GM18505 (cell line): ENCODE measurements around the gene CCDC86.

ENCODE experiments used
- ATAC-seq: cut with Tn5 transposase; IDR thresholded peaks from one replicate; pipeline ENCODE4 v1.9.1; 2021; ENCODE audit not compliant: unreplicated experiment
- POLR2A ChIP-seq: IDR thresholded peaks from 4 replicates; pipeline ENCODE4 v1.6.1; 2011; ENCODE audit warnings: borderline replicate concordance; ENCODE audit not compliant: insufficient read depth, insufficient read length; ENCODE audit errors: extremely low read depth

The CCDC86 gene

DNA sequence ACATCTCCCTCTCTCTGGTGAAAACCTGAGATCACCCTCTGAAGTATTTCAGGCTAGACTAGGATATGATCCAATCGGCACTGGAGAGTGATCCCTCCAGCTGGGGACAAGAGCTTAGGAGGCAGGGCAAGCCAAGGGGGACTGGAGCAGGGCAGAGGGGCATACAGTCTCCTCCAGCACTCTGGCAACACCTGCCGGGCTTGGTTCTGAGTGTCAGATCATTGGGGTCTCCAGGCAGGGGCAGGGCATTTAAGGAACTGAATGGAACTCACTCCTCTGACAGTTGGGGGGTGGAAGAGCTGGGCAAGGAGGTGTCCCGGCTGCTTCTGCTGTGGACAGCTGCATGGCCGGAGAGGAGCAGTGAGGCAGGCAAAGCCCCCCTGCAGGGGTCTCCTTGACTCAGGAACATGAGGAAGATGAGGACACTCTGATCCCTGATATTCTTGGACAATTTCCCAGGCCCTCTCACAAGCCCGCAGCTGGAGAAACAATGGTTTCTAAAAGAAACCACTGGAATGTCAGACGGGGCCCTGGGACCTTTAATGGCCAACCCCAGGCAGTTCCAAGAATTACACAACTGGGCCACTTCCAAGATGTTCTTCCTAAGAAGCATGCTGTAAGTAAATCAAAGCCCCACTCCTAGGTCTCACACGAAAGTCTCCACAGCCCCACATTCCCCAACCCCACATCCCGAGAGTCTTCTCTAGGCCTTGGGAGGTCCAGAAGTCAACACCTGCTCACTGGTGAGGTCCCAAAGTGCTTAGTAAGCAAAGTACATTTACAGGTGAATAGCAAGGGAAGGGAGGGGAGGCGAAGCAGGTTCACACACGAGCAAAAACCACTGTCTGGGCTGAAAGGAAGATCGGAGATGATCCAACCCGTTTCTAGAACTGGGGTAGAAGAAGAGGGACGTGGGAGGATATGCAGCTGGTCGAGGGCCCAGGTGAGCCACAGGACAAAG is 1.2 kb upstream of the CCDC86 start:
- ATAC-seq = no peak

DNA sequence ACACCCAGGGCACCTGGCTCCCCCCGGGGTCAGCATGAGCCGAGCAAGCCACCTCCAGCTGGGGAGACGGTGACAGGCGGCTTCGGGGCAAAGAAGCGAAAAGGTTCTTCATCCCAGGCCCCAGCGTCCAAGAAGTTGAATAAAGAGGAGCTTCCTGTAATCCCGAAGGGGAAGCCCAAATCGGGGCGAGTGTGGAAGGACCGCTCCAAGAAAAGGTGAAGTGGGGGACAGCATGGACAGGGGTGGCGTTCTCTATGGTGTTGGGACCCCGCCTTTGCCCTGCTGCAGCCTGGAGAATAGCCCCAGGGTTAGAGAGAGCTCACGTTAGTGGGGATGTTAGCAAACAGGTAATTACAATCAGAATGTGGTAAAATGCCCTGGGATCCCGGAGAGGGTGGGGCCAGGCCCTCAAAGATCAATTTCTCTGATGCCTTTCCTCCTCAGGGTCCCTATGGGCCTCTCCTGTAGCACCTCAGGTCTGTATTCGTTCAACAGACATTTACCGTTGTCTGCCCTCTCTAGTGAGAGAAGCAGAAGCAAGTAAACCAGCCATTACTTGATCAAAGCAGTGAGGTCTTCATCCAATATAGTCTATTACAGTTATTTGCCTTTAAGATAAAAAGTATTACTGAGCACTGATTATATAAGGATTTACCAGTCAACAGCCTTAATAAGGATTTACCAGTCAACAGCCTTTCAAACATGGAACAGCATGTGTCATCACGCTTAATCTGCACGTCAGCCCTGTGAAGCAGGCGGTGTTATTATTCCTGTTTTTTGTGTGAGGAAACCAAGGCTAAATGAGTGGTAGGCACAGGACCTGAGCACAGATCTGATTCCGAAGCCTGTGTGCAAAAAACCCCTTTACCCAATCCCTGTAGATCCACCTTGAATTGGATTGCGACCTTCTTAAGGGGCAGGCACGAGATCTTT is 1.0 kb downstream of the CCDC86 start:
- no peak for TF ChIP-seq POLR2A
- no peak for ATAC-seq

More for the DNA sequence above, 1.2 kb upstream of the CCDC86 start:
- no peak for TF ChIP-seq POLR2A

DNA sequence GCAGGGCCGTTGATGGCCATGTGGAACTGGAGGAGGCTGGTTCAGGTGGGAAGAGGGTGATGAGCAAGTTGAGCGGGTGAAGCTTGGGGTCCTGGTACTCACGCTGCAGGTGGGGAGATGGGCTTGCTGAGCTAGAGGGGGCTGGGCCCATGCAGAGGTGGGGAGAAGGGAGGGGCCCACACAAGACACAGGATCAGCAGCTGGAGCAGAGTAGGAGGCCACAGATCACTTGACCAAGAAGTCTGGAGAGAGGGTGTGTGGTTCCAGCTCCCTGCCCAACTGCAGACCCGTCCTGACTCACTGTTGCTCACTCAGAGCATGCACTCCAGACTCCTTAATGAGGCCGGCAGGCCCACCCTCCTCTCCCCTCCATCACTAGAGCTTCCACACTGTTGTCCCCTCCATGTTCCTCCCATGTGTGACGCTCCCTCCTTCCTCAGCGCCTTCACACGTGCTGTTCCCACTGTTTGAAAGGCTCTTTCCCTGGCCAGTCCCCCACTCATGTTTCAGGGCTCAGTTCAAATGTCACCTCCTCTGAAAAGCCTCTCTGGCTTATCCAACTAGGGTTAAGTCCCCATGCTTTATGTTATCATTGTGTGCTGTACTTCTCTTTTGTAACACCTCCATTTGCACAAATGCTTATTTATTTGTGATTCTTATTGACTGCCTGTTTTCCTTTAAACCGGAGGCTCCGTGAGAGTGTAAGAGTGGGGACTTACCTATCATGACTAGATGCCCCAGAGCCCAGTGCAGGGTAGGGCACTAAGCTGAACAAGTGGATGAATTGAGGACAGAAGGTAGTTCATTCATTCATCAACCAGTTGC is 2.3 kb downstream of the CCDC86 start:
- TF ChIP-seq POLR2A = no peak
- no peak for ATAC-seq

DNA sequence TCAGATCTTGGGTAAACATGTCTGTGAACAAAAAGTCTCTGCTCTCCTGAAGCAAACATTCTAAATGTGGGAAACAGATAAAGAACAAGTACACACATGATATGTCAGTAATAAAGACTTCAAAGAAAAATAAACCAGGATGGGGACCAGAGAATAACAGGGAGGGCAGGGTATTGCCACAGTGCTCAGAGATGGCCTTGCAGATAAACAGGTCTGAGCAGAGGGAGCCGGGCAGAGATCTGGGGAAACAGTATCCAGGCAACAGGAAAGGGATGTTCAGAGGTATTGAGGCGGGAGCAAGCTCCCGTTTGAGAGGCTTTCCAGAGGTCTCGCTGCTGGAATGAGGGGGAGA is 2.9 kb downstream of the CCDC86 start:
- no peak for ATAC-seq
- TF ChIP-seq POLR2A = no peak

DNA sequence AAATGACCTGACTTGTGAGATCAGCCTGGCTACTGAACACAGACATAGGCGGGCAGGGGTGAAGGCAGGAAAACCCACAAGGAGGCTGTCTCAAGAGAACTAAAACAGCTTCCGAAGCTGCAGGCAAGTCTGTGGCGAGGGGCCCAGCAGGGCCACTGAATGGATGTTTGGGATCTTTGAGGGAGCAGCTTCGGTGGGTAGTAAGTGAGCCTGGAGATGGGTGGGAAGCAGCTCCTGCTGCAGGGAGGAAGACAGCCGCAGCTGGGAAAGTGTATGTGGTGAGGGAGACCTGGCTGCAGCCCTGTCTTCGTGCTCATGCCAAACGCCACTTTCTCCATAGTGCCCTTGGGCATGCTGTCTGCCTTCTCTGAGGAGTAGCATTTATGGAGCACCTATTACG is 3.4 kb downstream of the CCDC86 start:
- no peak for ATAC-seq
- TF ChIP-seq POLR2A = no peak

DNA sequence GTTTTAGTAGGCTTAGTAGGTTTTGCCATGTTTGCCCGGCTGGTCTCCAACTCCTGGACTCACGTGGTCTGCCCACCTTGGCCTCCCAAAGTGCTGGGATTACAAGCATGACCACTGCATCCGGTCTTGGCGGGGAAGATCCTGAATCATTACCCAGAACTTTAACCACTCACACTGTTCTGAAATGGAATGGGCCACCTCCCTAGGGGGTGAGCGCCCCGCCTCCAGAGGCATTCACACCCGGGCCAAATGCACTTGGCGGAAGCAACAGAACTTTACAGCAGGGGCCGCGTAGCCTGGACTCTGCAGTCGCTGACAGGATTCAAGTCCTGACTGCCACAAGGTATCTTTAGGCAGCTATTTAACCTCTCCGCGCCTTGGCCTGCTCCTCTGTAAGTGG is 5.4 kb downstream of the CCDC86 start:
- no peak for TF ChIP-seq POLR2A
- ATAC-seq = no peak

DNA sequence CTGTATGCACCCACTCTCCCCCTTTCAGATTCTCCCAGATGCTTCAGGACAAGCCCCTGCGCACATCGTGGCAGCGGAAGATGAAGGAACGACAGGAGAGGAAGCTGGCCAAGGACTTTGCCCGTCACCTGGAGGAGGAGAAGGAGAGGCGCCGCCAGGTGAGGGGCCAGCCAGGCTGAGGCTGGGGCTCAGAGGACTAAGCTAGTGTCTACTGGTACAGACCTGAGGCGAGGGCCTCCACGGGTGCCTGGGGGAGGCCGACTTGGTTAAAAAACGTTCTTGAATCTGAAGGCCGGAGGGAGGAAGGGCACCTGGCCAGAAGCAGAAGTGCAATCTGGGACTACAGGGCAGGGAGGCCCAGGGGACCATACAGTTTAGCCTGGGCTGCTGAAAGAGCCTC is 6.0 kb downstream of the CCDC86 start:
- ATAC-seq = no peak
- TF ChIP-seq POLR2A = no peak

DNA sequence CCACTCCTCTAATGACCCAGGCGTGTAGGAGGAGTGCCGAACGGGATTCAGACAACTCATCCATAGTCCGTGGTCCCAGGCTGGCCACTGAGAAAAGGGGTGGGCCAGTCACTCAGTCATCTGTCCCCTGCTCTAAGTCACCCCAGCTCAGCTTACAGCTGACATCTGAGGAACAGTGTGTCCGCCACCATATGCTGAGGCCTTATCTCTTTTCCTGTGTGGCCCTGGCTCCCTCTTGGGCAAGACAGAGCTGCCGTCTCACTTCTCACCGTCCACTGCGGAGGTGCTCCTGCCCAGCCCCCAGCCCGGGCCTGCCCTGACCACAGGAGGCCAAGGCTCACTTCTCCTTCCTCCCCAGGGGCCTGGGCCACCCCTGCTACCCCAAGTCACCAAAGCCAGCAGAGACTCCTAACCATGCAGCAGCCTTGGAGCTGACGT is 6.8 kb downstream of the CCDC86 start:
- TF ChIP-seq POLR2A = no peak
- ATAC-seq = no peak

DNA sequence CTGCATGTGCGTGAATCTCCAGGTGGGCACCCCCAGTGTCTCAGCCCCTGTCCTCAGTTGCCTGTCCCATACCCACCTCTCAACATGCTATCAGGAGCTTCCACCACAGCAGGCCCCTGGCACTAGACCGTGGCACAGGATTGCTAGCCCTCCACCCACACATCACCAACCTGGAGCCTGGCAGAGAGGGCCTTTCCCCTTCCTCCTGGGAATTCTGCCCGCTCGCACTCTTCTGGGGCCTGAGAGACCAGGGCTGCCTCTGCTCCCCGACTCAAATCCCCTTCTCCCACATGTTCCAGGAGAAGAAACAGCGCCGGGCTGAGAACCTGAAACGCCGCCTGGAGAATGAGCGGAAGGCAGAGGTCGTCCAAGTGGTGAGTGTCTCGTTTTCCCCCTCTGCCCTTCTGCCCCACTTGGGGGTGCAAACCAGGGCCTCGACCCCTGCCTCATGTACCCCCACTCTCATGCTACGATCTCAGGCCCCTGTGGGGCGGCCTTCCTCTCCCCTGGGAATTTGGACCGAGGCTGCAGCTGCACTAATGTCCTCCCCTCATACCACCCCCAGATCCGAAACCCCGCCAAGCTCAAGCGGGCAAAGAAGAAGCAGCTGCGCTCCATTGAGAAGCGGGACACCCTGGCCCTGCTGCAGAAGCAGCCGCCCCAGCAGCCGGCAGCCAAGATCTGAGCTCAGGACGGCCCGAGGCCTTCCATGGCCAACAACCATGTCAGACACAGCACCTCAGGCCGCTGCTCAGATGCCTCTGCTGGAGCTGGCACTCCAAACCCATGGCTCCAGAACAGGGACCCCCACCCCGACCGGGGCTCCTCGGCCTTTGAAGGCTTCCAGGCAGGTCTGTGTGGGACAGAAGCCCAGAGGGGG is 8.0 kb downstream of the CCDC86 start:
- no peak for ATAC-seq
- TF ChIP-seq POLR2A = no peak

DNA sequence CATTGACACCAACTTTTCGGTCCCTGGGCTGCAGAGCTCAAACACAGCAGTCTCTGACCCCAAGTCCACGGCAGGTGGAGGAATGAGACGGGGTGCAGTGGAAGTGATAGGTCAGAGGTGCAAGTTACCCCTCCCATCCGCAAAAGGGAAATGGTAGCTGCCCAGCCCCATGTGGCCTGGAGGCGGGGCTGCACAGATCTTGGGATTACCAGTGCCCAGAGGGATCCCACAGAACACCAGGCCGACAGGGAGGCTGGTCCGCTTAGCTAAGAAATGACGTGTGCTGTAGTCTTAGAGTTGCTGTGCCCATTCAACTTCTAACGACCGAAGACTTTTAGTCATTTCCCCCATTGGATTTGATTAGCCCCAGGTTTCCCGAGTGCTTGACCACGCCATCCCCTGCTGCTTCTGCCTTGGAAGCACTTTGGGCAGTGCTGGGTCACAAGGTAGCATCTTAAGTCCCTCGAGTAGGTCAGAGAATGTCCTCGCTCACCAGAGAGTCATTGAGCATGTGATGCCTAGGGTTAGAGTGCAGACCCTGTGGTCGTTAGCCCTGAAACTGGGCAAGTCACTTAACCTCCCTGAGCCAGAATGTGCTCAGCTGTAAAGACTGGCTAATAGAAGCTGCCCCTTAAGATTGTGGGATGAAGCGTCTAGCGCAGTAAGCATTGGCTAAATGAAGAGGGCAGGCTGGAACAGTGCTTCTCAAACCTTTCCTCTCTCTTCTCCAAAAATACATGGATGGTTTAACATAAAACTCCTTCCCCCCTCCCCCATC is 9.6 kb downstream of the CCDC86 start:
- no peak for ATAC-seq
- no peak for TF ChIP-seq POLR2A
